Heart left ventricle (tissue), 11 donors: ENCODE results near the gene SARS1. TPM values are rescaled to one million over a fixed set of nuclear protein-coding genes. Genes with fewer than 3 reads are reported as not detected.

Experiments
- polyA plus RNA-seq, 2 donors: library from polyadenylated mRNA; stranded (reverse); fragments of 200-250 nt; gene quantifications; one replicate each; pipeline ENCODE4 v1.2.3, GENCODE V29; 2013
- total RNA-seq, 9 donors: library from RNA; depleted of rRNA in 2 of 9; stranded (reverse); fragments of >200 nt in 2 of 9; fragmentation: NEBNext Ultra II Directional in 3 of 9; extraction: Animal tissue kit (Norgen Biotek cat#: 25700) in 3 of 9; gene quantifications; one replicate each; pipeline versions ENCODE4 v1.1.0 to v1.2.4, GENCODE V29; 2016 to 2023
- donor health status: ischemic (EF 13 %, LVEDD 7.1; RV severe dilation, severe dysfunction).
- donor health status: healthy with polysubstance abuse.
- donor health status: DM: no; HTN: yes; CAD: no.
- donor health status: DM: no; HTN: no; CAD: no.
- donor health status: ischemic (EF 25% LVEDD 5.7; RV mildly dilated, moderate dysfunction).
- donor health status: healthy.
- donor health status: DM: yes; HTN: yes; CAD: no.
- donor health status: PGD.
- donor health status: nonischemic (EF 23%, LVEDD 6.1; RV moderate dilation, normal function).

Gene SARS1
- total and polyA plus RNA-seq, 11 donors, result 41.1 to 179 (median 102) TPM

Other genes starting within 250 kb of the SARS1 start
- 10 to 100 TPM; 12.2 to 22.3 (median 14.9) TPM for gene WDR47, start 171.8 kb upstream of the SARS1 start, total RNA-seq
- gene WDR47, start 171.8 kb upstream of the SARS1 start, polyA plus RNA-seq, result 1 to 10 TPM; 2.6 to 8.5 TPM
- 10 to 100 TPM; 34.8 to 72.1 (median 55.4) TPM for gene TAF13, start 137.9 kb upstream of the SARS1 start, total RNA-seq
- gene TAF13, start 137.9 kb upstream of the SARS1 start, polyA plus RNA-seq, result 10 to 100 TPM; 38.1 to 83.9 TPM
- 10 to 100 TPM; 14.1 to 52.9 (median 29.9) TPM for gene TMEM167B, start 123.2 kb upstream of the SARS1 start, total RNA-seq
- gene TMEM167B, start 123.2 kb upstream of the SARS1 start, polyA plus RNA-seq, result 10 to 100 TPM; 10.8 to 27.3 TPM
- gene ELAPOR1, start 99.8 kb upstream of the SARS1 start, total RNA-seq, result under 1 TPM in 7 of 9 donors, not detected in 2; 0.11 to 0.83 (median 0.31) TPM
- under 1 TPM; 0.04 to 0.11 TPM for gene ELAPOR1, start 99.8 kb upstream of the SARS1 start, polyA plus RNA-seq
- gene CELSR2, start 35.6 kb downstream of the SARS1 start, total RNA-seq, result 10 to 100 TPM in 1 of 9 donors, 1 to 10 TPM in 8; 2.5 to 11.9 (median 8.6) TPM
- gene CELSR2, start 35.6 kb downstream of the SARS1 start, polyA plus RNA-seq, result 1 to 10 TPM; 1.6 to 2.1 TPM
- 1 to 10 TPM in 3 of 9 donors, under 1 TPM in 5, not detected in 1; 0.23 to 3.6 (median 0.60) TPM for gene PSRC1, start 69.2 kb downstream of the SARS1 start, total RNA-seq
- 1 to 10 TPM; 1.1 to 1.4 TPM for gene PSRC1, start 69.2 kb downstream of the SARS1 start, polyA plus RNA-seq
- 1 to 10 TPM in 2 of 9 donors, under 1 TPM in 4, not detected in 3; 0.44 to 2.5 (median 0.54) TPM for gene MYBPHL, start 93.1 kb downstream of the SARS1 start, total RNA-seq
- under 1 TPM; 0.24 to 0.61 TPM for gene MYBPHL, start 93.1 kb downstream of the SARS1 start, polyA plus RNA-seq
- gene SORT1, start 184.0 kb downstream of the SARS1 start, total RNA-seq, result 100 to 1,000 TPM in 7 of 9 donors, 10 to 100 TPM in 2; 75.5 to 346 (median 165) TPM
- 100 to 1,000 TPM in 1 of 2 donors, 10 to 100 TPM in 1; 36.9 to 133 TPM for gene SORT1, start 184.0 kb downstream of the SARS1 start, polyA plus RNA-seq
- 10 to 100 TPM; 24.3 to 74.9 (median 61.0) TPM for gene PSMA5, start 212.5 kb downstream of the SARS1 start, total RNA-seq
- 10 to 100 TPM; 31.5 to 94.7 TPM for gene PSMA5, start 212.5 kb downstream of the SARS1 start, polyA plus RNA-seq